Ovary (tissue), 10 donors: ENCODE results near the gene PNMA6E. TPM values are rescaled to one million over a fixed set of nuclear protein-coding genes. Genes with fewer than 3 reads are reported as not detected.

Experiments
- DNase-seq, 5 donors: peaks; one replicate each; pipeline ENCODE4 v3.0.0-alpha.2; 2019 to 2020
- H3K27ac ChIP-seq, 2 donors: fragments of 200-600 bp; one replicate each; pipeline versions ENCODE4 v1.5.1 to v1.8.0; 2019 to 2022
- H3K27me3 ChIP-seq: fragments of 200-600 bp; one replicate; pipeline ENCODE4 v1.8.0; 2022
- H3K36me3 ChIP-seq: fragments of 200-600 bp; sonication (generic); one replicate; pipeline ENCODE4 v1.5.1; 2019
- H3K4me1 ChIP-seq: one replicate; pipeline ENCODE4 v1.8.1; 2013; ENCODE audit warnings: mild to moderate bottlenecking, moderate library complexity; ENCODE audit not compliant: insufficient read depth
- H3K4me3 ChIP-seq: fragments of 200-600 bp; sonication (generic); one replicate; pipeline ENCODE4 v1.5.1; 2017
- H3K9me3 ChIP-seq, 2 donors: fragments of 200-600 bp in 1 of 2; sonication (generic) in 1 of 2; one replicate each; pipeline versions ENCODE4 v1.5.1 to v1.8.1; 2013 to 2019; ENCODE audit warnings: mild to moderate bottlenecking in 1 of 2, moderate library complexity in 1 of 2
- EP300 ChIP-seq: sonication (generic); formaldehyde crosslinking; IDR thresholded peaks from one replicate; pipeline ENCODE4 v1.6.1; 2017; ENCODE audit warnings: antibody characterized with exemption
- POLR2A ChIP-seq: fragments of 450-650 bp; IDR thresholded peaks from one replicate; pipeline ENCODE4 v1.6.1; 2017; ENCODE audit warnings: antibody characterized with exemption, mild to moderate bottlenecking, moderate library complexity
- WGBS, 3 donors: extraction: QIAGEN DNeasy Blood & Tissue Kit in 1 of 3; methylation state at CpG; one replicate each; pipeline versions ENCODE4 v1.1.5 to v1.1.7; 2013 to 2017; 5-methylcytosine and 5-hydroxymethylcytosine counted together
- intact Hi-C, 4 donors: fragments of 100-400 bp; cut with DNase I; formaldehyde crosslinking; loops; one replicate each; pipeline versions ENCODE4 v1.11.0 to v1.15.1; 2022 to 2023
- long read RNA-seq, 3 donors: library from polyadenylated mRNA in 2 of 3; unstranded in 2 of 3; transcript quantifications; one replicate each; pipeline ENCODE4 v2.0.0 and lab custom pipeline, GENCODE V29; 2021 to 2026
- polyA plus RNA-seq, 2 donors: library from polyadenylated mRNA; stranded (reverse); fragments of 200-250 nt in 1 of 2; fragments of 350-450 nt in 1 of 2; fragmentation: Illumina TruSeq in 1 of 2; extraction: RNeasy Lipid Tissue Mini Kit (QIAGEN cat#74804) in 1 of 2; gene quantifications; one replicate each; pipeline ENCODE4 v1.2.3, GENCODE V29; 2013 to 2014
- total RNA-seq, 7 donors: library from RNA; depleted of rRNA in 2 of 7; stranded (reverse); fragments of >200 nt in 2 of 7; fragmentation: NEBNext Ultra II Directional in 3 of 7; extraction: Animal tissue kit (Norgen Biotek cat#: 25700) in 3 of 7; gene quantifications; one replicate each; pipeline versions ENCODE4 v1.1.0 to v1.2.4, GENCODE V29; 2016 to 2023
- TF ChIP-seq, protein P1 (sequence below), 3 donors: fragments of 450-650 bp in 2 of 3; fragments of 200-600 bp in 1 of 3; IDR thresholded peaks; one replicate each; pipeline versions ENCODE4 v1.5.1 to v1.8.0; 2016 to 2022; ENCODE audit warnings: antibody characterized with exemption in 3 of 3, mild to moderate bottlenecking in 1 of 3
- donor health status: DM: no; HTN: no; CAD: no; lungs with moderate emphysema.
- donor health status: DM: no; HTN: no; CAD: no.
- donor health status: Bipolar disorder and iron deficiency.
- donor health status: DM: yes; HTN: yes; CAD: no.
- donor health status: DM: no; HTN: no; CAD: no.
- donor health status: DM: yes; HTN: yes; CAD: no.

PNMA6E gene
- total RNA-seq (1 to 10 TPM in 5 of 7 donors, under 1 TPM in 2; 0.24 to 3.5 (median 2.5) TPM), polyA plus RNA-seq (1 to 10 TPM in 1 of 2 donors, under 1 TPM in 1; 0.10 to 3.5 TPM)
- long read RNA-seq, donor 1, partial matches to known transcripts, result 0 of 1 reads
- long read RNA-seq, donor 1, other reads (novel, unspliced or antisense), result 1 of 1 reads
- long read RNA-seq, donor 2, result 0 reads
- long read RNA-seq, donor 3, partial matches to known transcripts, result 0 of 10 reads
- long read RNA-seq, donor 3, other reads (novel, unspliced or antisense), result 10 of 10 reads

DNA sequence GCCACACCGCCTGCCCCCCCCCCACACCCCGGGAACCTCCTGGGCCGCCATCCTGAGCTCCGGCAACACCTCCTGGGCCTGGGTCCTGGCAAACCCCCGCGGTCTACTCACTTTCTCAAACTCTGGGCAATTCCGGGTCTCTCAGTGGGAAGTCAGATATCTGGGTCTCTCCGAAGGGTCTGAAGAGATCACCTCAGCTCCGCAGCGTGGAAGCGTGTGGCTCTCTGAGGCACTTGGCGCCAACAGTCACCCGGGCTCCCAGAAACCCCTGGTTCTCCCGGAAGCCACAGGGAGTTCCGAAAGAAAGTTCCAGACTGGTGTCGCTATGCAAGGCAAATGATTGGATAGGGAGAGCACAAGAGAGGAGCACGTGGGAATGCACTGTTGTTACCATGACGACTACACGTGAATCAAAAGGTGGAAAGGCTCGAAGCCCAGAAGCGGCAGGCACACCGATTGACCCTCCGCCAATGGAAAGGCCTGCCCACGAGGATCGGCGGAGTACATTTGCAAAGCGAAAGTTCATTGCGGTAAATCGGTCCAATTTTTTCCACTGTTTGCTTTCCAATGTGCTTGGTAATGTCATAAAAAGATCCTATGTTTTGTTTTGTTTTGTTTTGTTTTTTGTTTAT, at the start of gene PNMA6E:
Gene PNMA6E, minus strand, starts transcription at position 218 of the 632 bp plus-strand sequence. CDS start 2,501 bp downstream, outside the sequence.
- DNase-seq, result no peak
- WGBS, 3 donors, result 93% methylated on average over 29 of the region's 29 CpGs
- Histone ChIP-seq H3K9me3 (no peaks in the 10 kb centered on the region), H3K36me3 (no peaks in the 10 kb centered on the region), H3K27me3 (no peaks in the 10 kb centered on the region), H3K27ac (no peak within 1 kb of the TSS), H3K4me1 (peaks cover 4% of the 10 kb centered on the region), H3K4me3 (no peak within 1 kb of the TSS)
- intact Hi-C loops, result no loop called here
- no peak for TF ChIP-seq POLR2A
- TF ChIP-seq, protein P1, sequence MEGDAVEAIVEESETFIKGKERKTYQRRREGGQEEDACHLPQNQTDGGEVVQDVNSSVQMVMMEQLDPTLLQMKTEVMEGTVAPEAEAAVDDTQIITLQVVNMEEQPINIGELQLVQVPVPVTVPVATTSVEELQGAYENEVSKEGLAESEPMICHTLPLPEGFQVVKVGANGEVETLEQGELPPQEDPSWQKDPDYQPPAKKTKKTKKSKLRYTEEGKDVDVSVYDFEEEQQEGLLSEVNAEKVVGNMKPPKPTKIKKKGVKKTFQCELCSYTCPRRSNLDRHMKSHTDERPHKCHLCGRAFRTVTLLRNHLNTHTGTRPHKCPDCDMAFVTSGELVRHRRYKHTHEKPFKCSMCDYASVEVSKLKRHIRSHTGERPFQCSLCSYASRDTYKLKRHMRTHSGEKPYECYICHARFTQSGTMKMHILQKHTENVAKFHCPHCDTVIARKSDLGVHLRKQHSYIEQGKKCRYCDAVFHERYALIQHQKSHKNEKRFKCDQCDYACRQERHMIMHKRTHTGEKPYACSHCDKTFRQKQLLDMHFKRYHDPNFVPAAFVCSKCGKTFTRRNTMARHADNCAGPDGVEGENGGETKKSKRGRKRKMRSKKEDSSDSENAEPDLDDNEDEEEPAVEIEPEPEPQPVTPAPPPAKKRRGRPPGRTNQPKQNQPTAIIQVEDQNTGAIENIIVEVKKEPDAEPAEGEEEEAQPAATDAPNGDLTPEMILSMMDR (IDR thresholded peaks at IDR 0.05), result no peak

DNA sequence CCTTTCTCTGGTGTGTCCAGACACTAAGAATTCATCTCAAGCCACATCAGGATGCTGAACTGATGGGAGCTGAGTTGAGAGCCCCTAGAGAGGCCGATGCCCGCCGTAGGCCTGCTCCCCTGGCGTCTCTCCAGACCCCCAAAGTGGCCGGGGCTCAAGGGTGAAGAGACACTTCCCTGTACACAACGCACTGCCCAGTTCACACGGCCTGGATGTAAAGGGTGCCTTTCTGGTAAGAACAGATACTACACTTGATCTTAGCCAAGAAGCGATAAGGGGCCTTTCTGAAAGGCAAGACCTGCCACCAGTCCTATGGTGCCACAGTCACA, 49.8 kb upstream of the PNMA6E start:
- no peak overlapping the region for H3K4me3 ChIP-seq
- WGBS, 3 donors, result 83 to 85% (median 85%) methylated on average over 8 of the region's 8 CpGs
- no peaks in the 10 kb centered on the region for H3K4me1 ChIP-seq
- H3K27ac ChIP-seq, result no peak overlapping the region
- DNase-seq, result peak in 2 of 5 donors; percentile 11 to 12
- H3K36me3 ChIP-seq, result no peaks in the 10 kb centered on the region
- no peaks in the 10 kb centered on the region for H3K9me3 ChIP-seq
- intact Hi-C loops, result no loop called here
- H3K27me3 ChIP-seq, result no peaks in the 10 kb centered on the region
- TF ChIP-seq EP300 (no peak), POLR2A (no peak)
- TF ChIP-seq, protein P1 (IDR thresholded peaks at IDR 0.05), result no peak

DNA sequence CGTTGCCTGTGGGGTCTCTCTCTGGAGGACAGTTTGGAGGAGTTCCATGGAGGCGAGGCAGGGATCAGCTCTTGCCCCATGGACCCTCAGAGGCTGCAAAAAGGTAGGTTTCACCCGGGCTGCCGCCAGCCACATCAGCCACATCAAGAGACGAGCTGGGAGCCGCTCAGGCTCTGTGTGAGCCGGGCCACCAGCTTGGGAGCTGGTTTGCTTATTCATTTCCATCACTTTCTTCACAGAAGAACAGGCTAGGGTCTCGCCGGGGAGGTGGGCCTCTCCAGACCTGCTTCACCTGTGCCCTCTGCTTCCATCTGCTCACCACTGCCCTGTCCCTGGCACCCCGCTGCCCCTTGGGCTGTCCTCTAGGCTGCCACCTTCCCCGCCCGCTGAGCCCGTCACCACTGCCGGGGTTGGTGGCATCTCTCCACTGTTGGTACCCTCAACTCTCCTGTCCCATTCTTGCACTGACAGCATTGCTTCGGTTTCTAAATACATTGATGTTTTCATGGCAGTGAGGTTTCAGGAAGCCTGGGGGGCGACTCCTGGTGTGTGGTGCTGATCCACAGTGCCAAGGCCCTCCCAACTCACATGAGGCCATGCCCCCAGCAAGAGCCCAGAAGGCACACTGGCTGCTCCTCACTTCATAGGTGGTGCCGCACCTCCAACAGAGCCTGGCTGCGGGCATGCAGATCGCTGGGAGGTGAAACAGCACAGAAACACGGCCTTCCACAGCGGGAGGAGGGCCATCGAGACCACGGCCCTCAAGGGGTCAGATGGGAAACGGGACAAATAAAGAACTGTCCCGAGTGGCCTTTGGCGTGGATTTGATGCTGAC, 49.2 kb upstream of the PNMA6E start:
- no peaks in the 10 kb centered on the region for H3K4me1 ChIP-seq
- no peak overlapping the region for H3K4me3 ChIP-seq
- peak in 1 of 5 donors; percentile 7 for DNase-seq
- H3K27ac ChIP-seq, result no peak overlapping the region
- H3K27me3 ChIP-seq, result no peaks in the 10 kb centered on the region
- WGBS, 3 donors, result 86 to 89% (median 86%) methylated on average over 25 to 26 of the region's 26 CpGs
- no peaks in the 10 kb centered on the region for H3K9me3 ChIP-seq
- H3K36me3 ChIP-seq, result no peaks in the 10 kb centered on the region
- intact Hi-C loops, result no loop called here
- TF ChIP-seq EP300 (no peak), POLR2A (no peak)
- TF ChIP-seq, protein P1 (IDR thresholded peaks at IDR 0.05), result no peak

DNA sequence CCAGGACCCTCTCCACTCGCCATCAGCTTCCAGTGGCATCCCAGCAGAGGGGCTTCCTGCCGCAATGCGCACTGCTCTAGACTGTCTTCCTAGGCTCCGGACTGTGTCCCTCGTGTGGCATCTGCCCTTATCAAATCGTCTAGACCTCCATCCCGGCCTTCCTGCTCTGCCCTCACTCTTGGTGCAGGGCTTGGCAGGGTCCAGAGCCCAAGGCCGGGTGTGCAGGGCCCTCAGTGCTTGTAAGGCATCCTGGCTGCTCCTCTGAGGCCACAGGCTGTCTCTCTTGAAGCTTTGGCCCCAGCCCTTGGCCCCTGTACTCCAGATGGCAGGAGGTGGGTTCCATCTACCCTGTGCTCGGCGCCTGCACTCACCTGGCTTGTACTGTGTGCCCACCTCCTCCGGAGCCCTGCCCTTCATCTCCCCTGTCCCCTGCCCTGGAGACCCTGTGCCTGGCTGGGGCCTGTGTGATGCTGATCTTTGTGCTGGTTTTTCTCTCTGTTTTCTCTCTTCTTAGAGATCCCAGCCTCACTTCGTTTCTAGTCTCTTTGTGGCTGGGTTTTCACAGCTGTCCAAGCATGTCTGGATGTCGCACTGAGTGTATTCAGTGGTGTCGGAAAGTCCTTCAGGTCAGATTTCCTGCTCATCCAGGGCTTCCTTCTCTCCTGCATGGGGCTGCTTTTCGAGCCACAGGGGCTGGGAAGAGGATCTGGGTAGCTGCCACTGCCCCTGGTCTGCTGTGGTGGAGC, 48.4 kb upstream of the PNMA6E start:
- intact Hi-C loops, result no loop called here
- no peaks in the 10 kb centered on the region for H3K27me3 ChIP-seq
- H3K27ac ChIP-seq, result no peak overlapping the region
- peak in 1 of 5 donors; percentile 11 for DNase-seq
- no peaks in the 10 kb centered on the region for H3K4me1 ChIP-seq
- WGBS, 3 donors, result 76 to 84% (median 77%) methylated on average over 15 of the region's 15 CpGs
- no peaks in the 10 kb centered on the region for H3K9me3 ChIP-seq
- H3K36me3 ChIP-seq, result no peaks in the 10 kb centered on the region
- no peak for TF ChIP-seq POLR2A
- TF ChIP-seq, protein P1 (IDR thresholded peaks at IDR 0.05), result no peak
- no peak for TF ChIP-seq EP300
- no peak overlapping the region for H3K4me3 ChIP-seq
